Activated naive CD4-positive, alpha-beta T cell (primary cell): ENCODE results near the gene HLA-A.

ENCODE experiments used
- DNase-seq, 4 experiments: peaks; one replicate each; lab custom pipeline; 2025; lab: John Stamatoyannopoulos, UW

HLA-A gene

DNA sequence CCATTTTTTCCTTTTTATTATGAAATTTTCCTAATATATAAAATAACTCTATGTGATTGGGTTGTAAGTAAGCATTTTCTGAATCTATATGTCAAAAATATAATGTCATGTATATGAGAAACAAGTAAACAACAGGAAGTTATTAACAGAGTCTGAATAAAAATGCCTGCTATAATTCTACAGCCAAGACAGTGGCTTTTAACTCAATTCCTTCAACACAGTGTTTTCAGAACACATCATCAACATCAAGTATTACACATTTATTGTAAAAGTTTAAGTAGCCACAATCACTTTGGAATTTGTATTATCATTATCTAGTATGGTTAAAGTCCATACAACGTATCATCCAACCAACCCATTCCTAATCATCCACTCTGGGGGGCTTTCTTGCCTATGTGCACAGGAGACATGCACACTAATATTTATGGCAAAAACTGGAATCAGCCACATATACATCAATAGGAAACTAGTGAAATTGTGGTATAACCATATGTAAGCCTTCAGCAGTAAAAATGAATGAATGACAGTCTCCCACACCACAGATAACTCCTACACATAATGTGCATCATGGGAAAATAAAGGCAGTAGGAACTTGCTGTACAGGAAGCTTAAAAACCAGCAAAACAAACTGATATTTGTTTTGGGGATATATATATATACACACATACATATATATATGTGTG is 6.9 kb upstream of the HLA-A start:
- DNase-seq, result no peak

GRCh38 chr6:29938746-29939508 is 3.4 kb upstream of the HLA-A start:
- no peak for DNase-seq

GRCh38 chr6:29941016-29941415 is 1.3 kb upstream of the HLA-A start:
- no peak for DNase-seq

- DNase-seq, result no peak
These were observed 861 bp upstream of the HLA-A start for GRCh38 chr6:29941471-29941870.

GRCh38 chr6:29941916-29942274 is 437 bp upstream of the HLA-A start:
- DNase-seq, result no peak

DNA sequence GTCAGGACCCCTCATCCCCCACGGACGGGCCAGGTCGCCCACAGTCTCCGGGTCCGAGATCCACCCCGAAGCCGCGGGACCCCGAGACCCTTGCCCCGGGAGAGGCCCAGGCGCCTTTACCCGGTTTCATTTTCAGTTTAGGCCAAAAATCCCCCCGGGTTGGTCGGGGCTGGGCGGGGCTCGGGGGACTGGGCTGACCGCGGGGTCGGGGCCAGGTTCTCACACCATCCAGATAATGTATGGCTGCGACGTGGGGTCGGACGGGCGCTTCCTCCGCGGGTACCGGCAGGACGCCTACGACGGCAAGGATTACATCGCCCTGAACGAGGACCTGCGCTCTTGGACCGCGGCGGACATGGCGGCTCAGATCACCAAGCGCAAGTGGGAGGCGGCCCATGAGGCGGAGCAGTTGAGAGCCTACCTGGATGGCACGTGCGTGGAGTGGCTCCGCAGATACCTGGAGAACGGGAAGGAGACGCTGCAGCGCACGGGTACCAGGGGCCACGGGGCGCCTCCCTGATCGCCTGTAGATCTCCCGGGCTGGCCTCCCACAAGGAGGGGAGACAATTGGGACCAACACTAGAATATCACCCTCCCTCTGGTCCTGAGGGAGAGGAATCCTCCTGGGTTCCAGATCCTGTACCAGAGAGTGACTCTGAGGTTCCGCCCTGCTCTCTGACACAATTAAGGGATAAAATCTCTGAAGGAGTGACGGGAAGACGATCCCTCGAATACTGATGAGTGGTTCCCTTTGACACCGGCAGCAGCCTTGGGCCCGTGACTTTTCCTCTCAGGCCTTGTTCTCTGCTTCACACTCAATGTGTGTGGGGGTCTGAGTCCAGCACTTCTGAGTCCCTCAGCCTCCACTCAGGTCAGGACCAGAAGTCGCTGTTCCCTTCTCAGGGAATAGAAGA is 978 bp downstream of the HLA-A start:
- no peak for DNase-seq

DNA sequence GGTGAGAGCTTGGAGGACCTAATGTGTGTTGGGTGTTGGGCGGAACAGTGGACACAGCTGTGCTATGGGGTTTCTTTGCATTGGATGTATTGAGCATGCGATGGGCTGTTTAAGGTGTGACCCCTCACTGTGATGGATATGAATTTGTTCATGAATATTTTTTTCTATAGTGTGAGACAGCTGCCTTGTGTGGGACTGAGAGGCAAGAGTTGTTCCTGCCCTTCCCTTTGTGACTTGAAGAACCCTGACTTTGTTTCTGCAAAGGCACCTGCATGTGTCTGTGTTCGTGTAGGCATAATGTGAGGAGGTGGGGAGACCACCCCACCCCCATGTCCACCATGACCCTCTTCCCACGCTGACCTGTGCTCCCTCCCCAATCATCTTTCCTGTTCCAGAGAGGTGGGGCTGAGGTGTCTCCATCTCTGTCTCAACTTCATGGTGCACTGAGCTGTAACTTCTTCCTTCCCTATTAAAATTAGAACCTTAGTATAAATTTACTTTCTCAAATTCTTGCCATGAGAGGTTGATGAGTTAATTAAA is 3.0 kb downstream of the HLA-A start:
- no peak for DNase-seq

DNA sequence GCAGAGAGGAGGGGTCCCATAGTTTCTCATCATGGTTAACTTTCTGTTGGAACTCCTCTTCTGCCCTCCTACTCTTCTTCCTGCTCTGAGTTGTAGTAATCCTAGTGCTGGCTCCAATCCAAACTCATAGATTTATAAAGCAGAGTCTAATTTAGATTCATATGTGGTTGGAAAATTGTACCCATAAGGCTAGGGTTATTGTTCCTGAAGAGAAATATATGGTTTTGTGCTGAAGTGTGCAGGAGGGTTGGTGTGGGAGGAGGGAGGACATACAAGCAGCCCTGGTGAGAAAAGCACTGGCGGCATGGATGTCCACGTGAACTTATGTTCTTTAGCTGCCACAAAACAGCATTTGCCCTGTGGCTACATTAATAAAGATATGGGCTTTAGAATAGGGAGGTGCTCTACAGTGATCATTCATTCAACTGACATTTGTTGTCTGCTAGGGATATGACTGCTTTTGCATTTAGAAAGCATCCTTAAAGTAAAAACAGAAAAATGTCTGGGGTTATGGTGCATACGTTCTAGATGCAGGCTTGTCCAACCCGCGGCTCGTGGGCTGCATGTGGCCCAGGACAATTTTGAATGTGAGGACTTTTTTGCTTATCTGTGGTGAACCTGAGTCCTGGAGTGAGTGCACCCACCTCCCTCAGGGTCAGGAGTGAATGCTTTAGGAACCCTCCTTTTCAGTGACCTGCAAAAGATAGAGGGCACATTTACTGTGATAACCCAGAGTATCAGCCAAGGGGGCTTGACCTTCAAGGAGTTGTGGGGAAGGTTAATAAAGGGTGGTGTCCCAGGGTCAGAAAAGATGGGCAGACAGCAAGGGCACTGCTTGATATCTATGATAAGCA is 4.1 kb downstream of the HLA-A start:
- DNase-seq, result no peak

DNA sequence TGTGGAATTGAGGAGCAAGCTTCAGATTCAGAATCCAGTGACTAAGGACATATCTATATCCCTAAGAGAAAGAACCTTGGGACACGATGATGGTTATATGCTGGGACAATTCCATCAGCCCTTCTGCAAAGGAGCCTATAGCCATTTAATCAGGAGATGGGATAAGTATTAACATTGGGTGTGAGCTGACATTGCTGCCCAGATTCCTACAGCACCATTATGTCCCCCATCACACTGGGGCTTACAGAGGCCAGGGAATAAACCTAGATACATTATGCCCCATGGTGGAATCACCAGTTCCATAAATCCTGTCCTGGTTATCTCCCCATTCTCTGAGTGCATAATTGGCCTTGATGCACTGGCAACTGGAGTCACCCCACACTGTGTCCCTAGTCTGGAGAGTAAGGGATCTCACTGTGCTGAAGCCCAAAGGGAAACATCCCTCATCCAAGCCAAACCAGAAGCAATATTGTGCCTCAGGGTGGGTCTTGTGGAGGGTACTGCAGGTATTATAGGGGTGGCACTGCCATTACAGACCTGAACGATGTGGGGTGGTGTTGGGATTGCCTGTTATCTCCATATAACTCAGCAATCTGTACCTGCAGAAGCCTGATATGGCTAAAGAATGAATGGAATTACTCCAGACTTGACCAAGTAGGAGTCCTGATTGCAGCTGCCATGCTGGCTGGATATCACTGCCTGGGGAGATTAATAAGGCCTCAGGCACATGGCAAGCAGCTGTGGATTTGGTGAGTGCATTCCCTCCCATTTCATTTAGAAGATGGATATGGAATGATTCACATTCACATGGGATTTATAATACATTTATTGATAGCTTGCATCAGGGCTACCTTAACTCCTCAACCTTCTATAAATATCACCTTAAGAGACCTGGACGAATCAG is 5.0 kb downstream of the HLA-A start:
- no peak for DNase-seq

DNA sequence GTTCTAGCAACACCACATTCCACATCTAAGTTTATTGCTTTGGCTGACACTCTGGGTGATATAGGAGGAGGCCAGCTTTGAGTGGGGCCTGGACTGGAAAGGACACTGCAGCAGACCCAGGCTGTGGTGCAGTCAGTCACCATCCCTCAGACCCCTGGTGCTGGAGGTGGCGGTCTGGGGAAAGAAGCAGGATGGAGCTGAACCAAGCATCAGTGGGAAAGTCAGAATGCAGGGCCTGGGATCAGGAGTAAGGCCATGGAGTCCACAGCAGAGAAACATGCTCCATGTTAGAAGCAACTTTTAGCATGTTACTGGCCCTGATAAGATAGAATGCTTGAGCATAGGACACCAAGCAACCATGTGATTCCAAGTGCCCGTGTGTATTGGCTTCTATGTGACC is 5.9 kb downstream of the HLA-A start:
- no peak for DNase-seq

- no peak for DNase-seq
These were observed 7.6 kb downstream of the HLA-A start for GRCh38 chr6:29949934-29950333.

GRCh38 chr6:29951882-29952281 is 9.6 kb downstream of the HLA-A start:
- DNase-seq, result no peak

- DNase-seq, result no peak
These were observed 10.7 kb downstream of the HLA-A start for GRCh38 chr6:29953001-29953441.

DNA sequence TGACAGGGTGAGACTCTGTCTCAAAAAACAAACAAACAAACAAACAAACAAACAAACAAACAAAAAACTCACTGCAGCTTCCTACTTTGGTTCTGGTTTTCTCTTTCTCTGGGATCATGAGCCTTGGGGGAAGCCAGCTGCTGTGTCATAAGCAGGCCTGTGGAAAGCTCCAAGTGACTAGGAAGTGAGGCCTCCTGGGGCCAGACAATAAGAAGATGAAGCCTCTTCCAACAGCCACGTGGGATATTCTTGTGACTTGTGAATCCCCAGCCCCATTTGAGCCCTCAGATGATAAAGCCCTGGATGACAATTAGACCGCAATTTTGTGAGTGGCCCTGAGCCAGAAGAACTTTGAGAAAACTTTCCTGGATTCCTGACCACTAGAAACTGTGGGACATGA is 11.4 kb downstream of the HLA-A start:
- DNase-seq, result no peak

- DNase-seq, result no peak
These were observed 11.9 kb downstream of the HLA-A start for GRCh38 chr6:29954272-29954671.

GRCh38 chr6:29955783-29956182 is 13.5 kb downstream of the HLA-A start:
- DNase-seq, result no peak

- no peak for DNase-seq
These were observed 14.2 kb downstream of the HLA-A start for GRCh38 chr6:29956518-29956917.

DNA sequence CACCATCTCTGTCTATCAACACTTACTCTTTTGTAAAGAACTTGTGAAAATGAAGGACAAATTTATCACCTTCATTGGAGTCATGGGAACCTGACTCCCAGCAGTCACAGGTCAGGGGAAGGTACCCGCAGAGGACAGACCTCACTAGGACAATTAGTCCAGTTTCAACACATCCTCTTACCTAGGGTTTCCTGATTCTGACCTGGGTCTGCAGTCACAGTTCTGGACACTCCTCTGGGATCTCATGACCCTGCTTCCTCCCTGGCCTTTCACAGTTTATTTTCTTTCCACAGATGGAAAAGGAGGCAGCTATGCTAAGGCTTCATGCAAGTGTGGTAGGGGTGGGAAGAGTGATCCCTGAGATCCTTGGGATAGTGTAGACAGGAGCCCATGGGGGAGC is 15.7 kb downstream of the HLA-A start:
- no peak for DNase-seq

DNA sequence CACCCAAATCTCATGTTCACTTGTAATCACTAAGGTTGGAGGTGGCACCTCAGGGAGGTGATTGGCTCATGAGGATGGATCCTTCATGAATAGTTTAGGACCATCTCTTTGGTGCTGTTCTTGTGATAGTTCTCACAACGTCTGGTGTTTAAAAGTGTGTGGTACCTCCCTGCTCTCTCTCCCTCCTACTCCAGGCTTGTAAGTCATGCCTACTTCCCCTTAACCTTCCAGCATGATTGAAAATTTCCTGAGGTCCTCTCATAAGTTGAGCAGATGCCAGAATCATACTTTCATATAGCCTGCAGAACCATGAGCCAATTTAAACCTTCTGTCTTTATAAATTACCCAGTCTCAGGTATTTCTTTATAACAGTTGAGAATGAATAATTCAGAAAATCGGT is 16.6 kb downstream of the HLA-A start:
- DNase-seq, result no peak

GRCh38 chr6:29959467-29959866 is 17.1 kb downstream of the HLA-A start:
- no peak for DNase-seq
